ENCODE results near the gene SLC25A48.

Gene SLC25A48

GRCh38 chr5:135826994-135827671, 7.3 kb upstream of the SLC25A48 start:
- Histone ChIP-seq H3K27ac (no peak overlapping the region), H3K9me3 (ENCODE audit: low read depth, low read length) (no peaks in the 10 kb centered on the region), H3K9ac (ENCODE audit: insufficient read length) (no peak overlapping the region), H3K36me3 (ENCODE audit: insufficient read depth, low read length) (no peaks in the 10 kb centered on the region), H3K4me3 (no peak overlapping the region)
- no peak for TF ChIP-seq POLR2AphosphoS5 (IDR thresholded peaks at IDR 0.05; ENCODE audit: borderline replicate concordance, low read depth, low read length)
- no peak for TF ChIP-seq EZH2 (IDR thresholded peaks at IDR 0.05)
- DNase-seq (ENCODE audit: low read depth, low spot score): no peak

DNA sequence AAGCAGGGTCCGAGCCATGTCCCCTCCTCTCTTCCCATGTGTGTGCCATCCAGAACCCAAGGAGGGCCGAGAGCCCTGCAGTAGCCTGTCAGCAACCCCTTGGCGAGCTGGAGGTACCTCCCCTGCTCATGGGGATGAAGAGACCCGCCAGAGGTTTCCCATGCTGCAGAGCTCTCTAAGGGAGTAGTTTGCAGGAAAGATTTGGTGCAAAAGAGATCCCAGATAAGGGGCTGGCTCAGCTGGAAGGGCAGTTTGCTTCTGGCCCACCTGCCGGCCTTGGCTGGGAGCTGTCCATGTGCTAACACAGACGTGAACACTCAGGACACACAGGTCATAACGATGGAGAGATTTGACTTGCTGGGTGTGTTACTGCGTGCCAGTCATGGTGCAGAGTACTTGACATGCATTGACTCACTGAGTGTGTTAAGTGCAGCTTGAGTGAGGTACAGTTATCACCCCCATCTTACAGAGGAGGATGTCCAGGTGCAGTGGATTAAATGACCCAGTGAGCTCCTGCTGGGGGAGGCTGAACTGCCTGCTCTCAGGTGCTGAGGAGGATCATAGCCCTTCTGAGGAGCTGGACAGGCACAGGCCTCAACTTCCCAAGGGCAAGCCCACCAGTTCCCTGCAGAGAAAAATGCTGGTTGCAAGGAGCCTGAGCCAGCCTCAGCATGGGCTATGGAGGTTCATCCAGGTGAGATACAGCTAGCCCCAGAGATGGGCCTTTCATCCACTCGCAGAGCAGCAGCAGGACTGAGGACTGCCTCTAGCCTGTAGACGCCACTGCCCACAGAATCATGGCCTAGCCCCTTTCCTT, 6.3 kb upstream of the SLC25A48 start:
- H3K27ac ChIP-seq: no peak overlapping the region
- no peak for TF ChIP-seq EZH2 (IDR thresholded peaks at IDR 0.05)
- no peak for TF ChIP-seq FOXP2 (optimal IDR thresholded peaks at IDR 0.05; ENCODE audit: control extremely low read depth, extremely low read length, insufficient read depth)
- TF ChIP-seq POLR2AphosphoS5 (IDR thresholded peaks at IDR 0.05; ENCODE audit: borderline replicate concordance, low read depth, low read length): no peak
- H3K4me3 ChIP-seq: no peak overlapping the region
- H3K36me3 ChIP-seq (ENCODE audit: insufficient read depth, low read length): no peaks in the 10 kb centered on the region
- no peak overlapping the region for H3K9ac ChIP-seq (ENCODE audit: insufficient read length)
- H3K9me3 ChIP-seq (ENCODE audit: low read depth, low read length): no peaks in the 10 kb centered on the region
- DNase-seq (ENCODE audit: low read depth, low spot score): no peak

GRCh38 chr5:135828782-135829127, 5.7 kb upstream of the SLC25A48 start:
- Histone ChIP-seq H3K9ac (ENCODE audit: insufficient read length) (no peak overlapping the region), H3K36me3 (ENCODE audit: insufficient read depth, low read length) (no peaks in the 10 kb centered on the region), H3K9me3 (ENCODE audit: low read depth, low read length) (no peaks in the 10 kb centered on the region), H3K27ac (no peak overlapping the region), H3K4me3 (no peak overlapping the region)
- TF ChIP-seq POLR2AphosphoS5 (IDR thresholded peaks at IDR 0.05; ENCODE audit: borderline replicate concordance, low read depth, low read length) (no peak), EZH2 (IDR thresholded peaks at IDR 0.05) (no peak), FOXP2 (optimal IDR thresholded peaks at IDR 0.05; ENCODE audit: control extremely low read depth, extremely low read length, insufficient read depth) (no peak)
- DNase-seq (ENCODE audit: low read depth, low spot score): no peak

DNA sequence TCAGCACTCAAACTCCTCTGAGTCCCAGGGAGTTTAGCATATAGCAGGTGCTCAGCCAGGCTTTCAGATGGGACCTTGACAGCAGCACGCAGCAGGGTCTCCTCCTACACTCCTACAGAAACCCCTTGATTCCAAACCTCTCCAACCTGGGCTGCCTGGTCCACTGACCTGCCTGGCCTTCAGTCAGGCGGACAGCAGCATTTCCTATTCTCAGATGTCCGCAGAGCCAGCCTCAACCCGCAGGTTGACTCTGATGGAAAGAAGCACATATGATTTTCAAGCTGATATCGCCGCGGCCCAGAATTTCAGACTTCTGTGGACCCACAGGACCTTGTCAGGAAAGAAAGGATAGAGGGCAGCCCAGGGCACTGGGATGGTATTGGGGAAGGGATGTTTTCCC, 5.3 kb upstream of the SLC25A48 start:
- no peak for TF ChIP-seq POLR2AphosphoS5 (IDR thresholded peaks at IDR 0.05; ENCODE audit: borderline replicate concordance, low read depth, low read length)
- TF ChIP-seq FOXP2 (optimal IDR thresholded peaks at IDR 0.05; ENCODE audit: control extremely low read depth, extremely low read length, insufficient read depth): no peak
- no peak for TF ChIP-seq EZH2 (IDR thresholded peaks at IDR 0.05)
- H3K9me3 ChIP-seq (ENCODE audit: low read depth, low read length): no peaks in the 10 kb centered on the region
- no peak overlapping the region for H3K9ac ChIP-seq (ENCODE audit: insufficient read length)
- no peak overlapping the region for H3K27ac ChIP-seq
- no peak for DNase-seq (ENCODE audit: low read depth, low spot score)
- H3K36me3 ChIP-seq (ENCODE audit: insufficient read depth, low read length): no peaks in the 10 kb centered on the region
- H3K4me3 ChIP-seq: no peak overlapping the region

- TF ChIP-seq FOXP2 (optimal IDR thresholded peaks at IDR 0.05; ENCODE audit: control extremely low read depth, extremely low read length, insufficient read depth) (no peak), EZH2 (IDR thresholded peaks at IDR 0.05) (no peak), POLR2AphosphoS5 (IDR thresholded peaks at IDR 0.05; ENCODE audit: borderline replicate concordance, low read depth, low read length) (no peak)
- H3K9ac ChIP-seq (ENCODE audit: insufficient read length): no peak overlapping the region
- no peaks in the 10 kb centered on the region for H3K36me3 ChIP-seq (ENCODE audit: insufficient read depth, low read length)
- H3K27ac ChIP-seq: no peak overlapping the region
- H3K9me3 ChIP-seq (ENCODE audit: low read depth, low read length): no peaks in the 10 kb centered on the region
- H3K4me3 ChIP-seq: no peak overlapping the region
- peak; percentile 22 for DNase-seq (ENCODE audit: low read depth, low spot score)
These were observed 4.6 kb upstream of the SLC25A48 start for GRCh38 chr5:135829681-135830383.

DNA sequence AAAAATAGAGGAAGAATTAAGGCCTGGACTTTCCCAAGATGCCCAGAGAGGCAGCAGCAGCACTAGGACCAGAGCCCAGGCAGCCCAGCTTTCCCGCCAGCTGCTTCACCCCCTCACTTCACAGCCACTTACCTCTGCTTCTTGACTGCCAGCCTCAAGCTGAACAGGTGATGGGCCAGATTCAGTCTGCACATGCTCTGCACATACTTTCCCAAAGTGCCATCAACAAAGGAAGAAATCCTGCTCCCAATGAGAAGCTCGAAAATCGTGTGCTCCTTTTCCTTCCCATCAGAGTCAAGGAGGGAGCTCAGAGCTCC, 4.1 kb upstream of the SLC25A48 start:
- Histone ChIP-seq H3K9me3 (ENCODE audit: low read depth, low read length) (no peaks in the 10 kb centered on the region), H3K9ac (ENCODE audit: insufficient read length) (no peak overlapping the region), H3K4me3 (no peak overlapping the region), H3K27ac (no peak overlapping the region), H3K36me3 (ENCODE audit: insufficient read depth, low read length) (no peaks in the 10 kb centered on the region)
- TF ChIP-seq FOXP2 (optimal IDR thresholded peaks at IDR 0.05; ENCODE audit: control extremely low read depth, extremely low read length, insufficient read depth) (no peak), EZH2 (IDR thresholded peaks at IDR 0.05) (no peak), POLR2AphosphoS5 (IDR thresholded peaks at IDR 0.05; ENCODE audit: borderline replicate concordance, low read depth, low read length) (no peak)
- DNase-seq (ENCODE audit: low read depth, low spot score): no peak

DNA sequence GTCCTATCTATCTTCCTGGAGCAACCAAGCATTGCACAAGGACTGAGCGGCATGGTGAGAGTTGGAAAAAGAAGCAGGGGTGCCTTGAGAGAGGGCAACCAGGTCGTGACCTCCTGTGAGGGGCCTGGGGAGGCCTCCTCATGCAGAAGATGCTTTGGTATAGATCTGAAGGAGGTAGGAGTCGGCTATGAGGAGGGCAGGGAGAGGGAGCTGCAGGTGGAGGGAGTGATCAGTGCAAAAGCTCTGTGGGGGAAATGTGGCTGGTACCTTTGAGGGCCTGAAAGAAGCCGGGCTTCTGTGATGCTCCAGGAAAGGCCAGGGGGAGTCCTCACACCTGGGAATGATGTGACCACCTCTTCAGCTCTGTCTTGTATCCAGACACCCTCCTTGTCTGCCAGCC, 3.6 kb upstream of the SLC25A48 start:
- H3K27ac ChIP-seq: no peak overlapping the region

DNA sequence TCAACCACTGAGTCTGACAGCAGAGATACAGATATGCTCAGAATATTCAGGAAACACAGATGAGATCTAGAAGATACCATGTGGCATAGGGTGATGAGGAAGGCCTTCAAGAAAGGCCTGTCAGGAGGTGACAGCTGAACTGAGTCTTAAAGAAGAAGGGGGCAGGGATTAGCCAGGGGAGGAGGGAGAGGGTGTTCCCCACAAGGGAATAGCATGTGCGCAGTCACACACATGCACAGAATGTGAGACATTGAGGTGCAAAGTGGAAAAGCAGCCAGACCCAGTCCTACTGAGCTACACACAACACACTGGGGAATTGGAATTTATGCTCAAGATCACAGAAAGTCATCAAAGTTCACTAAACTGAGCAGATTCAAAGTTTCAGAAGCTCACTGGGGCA, 3.0 kb upstream of the SLC25A48 start:
- H3K27ac ChIP-seq: no peak overlapping the region
- TF ChIP-seq FOXP2 (optimal IDR thresholded peaks at IDR 0.05; ENCODE audit: control extremely low read depth, extremely low read length, insufficient read depth) (no peak), EZH2 (IDR thresholded peaks at IDR 0.05) (no peak)
- no peaks in the 10 kb centered on the region for H3K36me3 ChIP-seq (ENCODE audit: insufficient read depth, low read length)
- no peaks in the 10 kb centered on the region for H3K9me3 ChIP-seq (ENCODE audit: low read depth, low read length)
- H3K4me3 ChIP-seq: no peak overlapping the region
- no peak for DNase-seq (ENCODE audit: low read depth, low spot score)
- no peak overlapping the region for H3K9ac ChIP-seq (ENCODE audit: insufficient read length)

More for the DNA sequence above, 3.6 kb upstream of the SLC25A48 start:
- no peak for TF ChIP-seq FOXP2 (optimal IDR thresholded peaks at IDR 0.05; ENCODE audit: control extremely low read depth, extremely low read length, insufficient read depth)
- TF ChIP-seq POLR2AphosphoS5 (IDR thresholded peaks at IDR 0.05; ENCODE audit: borderline replicate concordance, low read depth, low read length): no peak
- TF ChIP-seq EZH2 (IDR thresholded peaks at IDR 0.05): no peak
- DNase-seq (ENCODE audit: low read depth, low spot score): no peak
- H3K9ac ChIP-seq (ENCODE audit: insufficient read length): no peak overlapping the region
- no peak overlapping the region for H3K4me3 ChIP-seq
- no peaks in the 10 kb centered on the region for H3K9me3 ChIP-seq (ENCODE audit: low read depth, low read length)
- H3K36me3 ChIP-seq (ENCODE audit: insufficient read depth, low read length): no peaks in the 10 kb centered on the region
